NCI-H460 (cell line): Measurements from ENCODE around the gene DPEP3. TPM values are rescaled to one million over a fixed set of nuclear protein-coding genes. Genes with fewer than 3 reads are reported as not detected.
"Not testable (repeated sequence)": the region's sequence is repeated elsewhere in the genome, so short reads cannot be mapped to it uniquely, and the experiment has no call there.

Experiments
- DNase-seq: peaks from one replicate; pipeline ENCODE4 v3.0.0-alpha.2; 2016; ENCODE audit warnings: low read depth; ENCODE audit errors: extremely low read depth
- polyA plus RNA-seq: library from polyadenylated mRNA; depleted of rRNA; stranded (reverse); fragments of >200 nt; gene quantifications from 2 replicates; pipeline ENCODE4 v1.2.3, GENCODE V29; 2014; cell fraction: nucleus; rRNA removed
- total RNA-seq: library from RNA; depleted of rRNA; stranded (reverse); fragments of >200 nt; shearing (Covaris generic); gene quantifications from 2 replicates; pipeline ENCODE4 v1.2.3, GENCODE V29; 2014; rRNA removed

DPEP3 gene
- total RNA-seq = not detected in 2 replicates
- polyA plus RNA-seq = not detected in 2 replicates

GRCh38 chr16:67979955-67980678, at the start of gene DPEP3:
Gene DPEP3 (minus strand): TSS chr16:67980499. CDS start chr16:67980380, 119 bp downstream.
- DNase-seq = no peak

DNA sequence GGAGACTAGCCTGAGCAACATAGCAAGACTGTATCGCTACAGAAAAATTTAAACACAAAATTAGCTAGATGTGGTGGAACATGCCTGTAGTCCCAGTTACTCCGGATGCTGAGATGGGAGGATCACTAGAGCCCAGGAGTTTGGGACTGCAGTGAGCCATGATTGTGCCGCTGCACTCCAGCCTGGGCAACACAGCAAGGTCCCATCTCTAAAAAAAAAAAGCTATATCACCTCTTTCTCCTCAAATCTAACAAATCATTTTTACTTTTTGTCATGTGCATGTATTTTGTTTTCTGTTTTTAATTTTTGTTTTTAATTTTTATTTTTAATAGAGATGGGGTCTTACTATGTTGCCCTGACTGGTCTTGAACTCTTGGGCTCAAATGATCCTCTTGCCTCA, 48.7 kb upstream of the DPEP3 start:
- no peak for DNase-seq

DNA sequence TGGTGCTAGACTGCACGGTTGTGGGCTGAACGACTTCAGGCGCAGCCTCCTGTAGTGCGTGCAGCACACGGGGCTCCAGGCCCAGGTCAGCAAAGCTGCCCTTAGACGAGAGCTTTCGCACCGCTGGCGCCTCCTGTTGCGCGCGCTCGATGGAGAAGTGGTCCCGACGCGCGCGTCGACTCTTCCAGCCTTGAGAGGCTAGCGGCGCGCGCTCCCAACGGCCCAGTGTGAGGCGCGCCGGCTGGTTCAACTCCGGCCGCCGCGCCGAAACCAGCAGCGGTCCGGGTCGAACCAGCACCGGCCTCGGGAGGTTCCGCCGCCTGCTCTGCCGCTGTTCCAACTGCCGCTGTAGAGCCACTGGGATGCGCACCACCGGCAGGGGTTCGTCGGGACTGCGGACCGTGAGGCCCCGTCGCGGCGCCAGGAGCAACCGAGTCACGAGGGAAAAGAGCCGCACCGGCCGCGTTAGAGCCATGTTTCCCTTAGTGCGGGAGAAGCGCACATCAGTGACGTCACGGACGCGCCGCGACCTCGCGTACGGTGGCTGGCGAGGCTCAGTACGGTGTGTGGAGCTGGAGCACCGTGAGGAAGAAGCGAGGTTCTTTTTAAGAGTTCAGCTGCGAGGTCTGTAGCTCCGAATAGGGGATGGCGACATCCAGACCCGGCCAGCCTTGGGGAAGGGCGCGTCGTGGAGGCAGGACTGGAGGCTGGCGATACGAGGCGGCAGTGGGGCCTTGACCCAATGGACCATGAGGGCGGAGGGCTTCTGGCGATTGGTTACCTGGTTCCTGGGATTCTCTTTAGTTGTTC, 42.6 kb upstream of the DPEP3 start, which contains the start of the genes DDX28 and DUS2:
TSS of gene DDX28 (minus strand) at position 505 of the 810 bp plus-strand sequence. CDS start at position 475, 30 bp downstream.
TSS of gene DUS2 (plus strand) at position 557 of the 810 bp plus-strand sequence. CDS start 14,740 bp downstream, outside the sequence.
- peak; percentile 91 for DNase-seq

- no peak for DNase-seq
Measured at GRCh38 chr16:68022278-68022727, 42.0 kb upstream of the DPEP3 start.

- no peak for DNase-seq
Measured at GRCh38 chr16:68021490-68021889, 41.2 kb upstream of the DPEP3 start.

DNA sequence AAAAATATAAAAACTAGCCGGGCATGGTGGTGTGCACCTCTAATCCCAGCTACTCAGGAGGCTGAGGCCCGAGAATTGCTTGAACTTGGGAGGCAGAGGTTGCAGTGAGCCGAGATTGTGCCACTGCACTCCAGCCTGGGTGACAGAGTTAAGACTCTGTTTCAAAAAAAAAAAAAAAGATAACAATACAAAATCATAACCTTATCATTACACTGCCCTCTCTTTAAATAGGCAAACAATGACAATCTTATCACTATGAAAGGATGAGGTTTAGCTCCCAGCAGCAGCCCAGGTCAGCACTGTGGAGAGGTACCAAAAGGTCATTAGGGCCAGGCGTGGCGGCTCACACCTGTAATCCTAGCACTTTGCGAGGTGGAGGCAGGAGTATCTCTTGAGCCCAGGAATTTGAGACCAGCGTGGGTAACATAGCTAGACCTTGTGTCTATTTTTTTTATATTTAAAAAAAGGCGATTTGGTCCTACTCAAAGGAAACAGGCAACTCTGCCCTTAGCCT, 38.9 kb upstream of the DPEP3 start:
- DNase-seq = no peak

GRCh38 chr16:68015681-68016080, 35.4 kb upstream of the DPEP3 start, which contains the start of gene DPEP2NB:
Gene DPEP2NB (minus strand): TSS chr16:68015911. CDS start chr16:68015770, 141 bp downstream.
- DNase-seq = no peak

- no peak for DNase-seq
Measured at GRCh38 chr16:68013440-68013839, 33.1 kb upstream of the DPEP3 start.

GRCh38 chr16:68009872-68010271, 29.6 kb upstream of the DPEP3 start:
- DNase-seq = not testable (repeated sequence)

DNA sequence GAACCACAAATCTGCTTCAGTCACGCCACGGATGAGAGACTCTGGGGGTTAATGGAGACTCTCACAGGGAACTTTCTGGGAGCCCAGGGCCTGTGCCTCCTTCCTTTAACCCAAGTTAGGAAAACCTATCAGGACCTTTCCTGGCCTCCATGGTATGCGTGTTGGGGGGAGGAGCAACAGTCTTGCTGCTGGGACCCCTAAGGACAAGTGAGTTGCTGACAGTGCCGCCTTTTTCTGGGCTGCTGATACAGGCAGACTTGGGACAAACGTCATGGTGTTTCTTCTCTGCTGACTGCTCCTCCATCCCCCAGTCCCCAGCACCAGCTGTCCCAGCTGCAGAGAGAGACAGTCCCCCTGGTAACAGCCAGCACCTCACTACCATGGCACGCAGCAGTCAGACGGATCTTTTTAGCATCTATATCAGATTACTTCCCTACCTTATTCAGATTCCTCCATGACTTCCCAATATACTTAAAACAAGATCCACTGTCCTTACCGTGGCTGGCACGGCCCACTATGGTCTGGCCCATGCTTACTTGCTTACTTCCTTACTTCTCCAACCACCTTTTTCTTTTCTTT, 28.9 kb upstream of the DPEP3 start:
- no peak for DNase-seq

DNA sequence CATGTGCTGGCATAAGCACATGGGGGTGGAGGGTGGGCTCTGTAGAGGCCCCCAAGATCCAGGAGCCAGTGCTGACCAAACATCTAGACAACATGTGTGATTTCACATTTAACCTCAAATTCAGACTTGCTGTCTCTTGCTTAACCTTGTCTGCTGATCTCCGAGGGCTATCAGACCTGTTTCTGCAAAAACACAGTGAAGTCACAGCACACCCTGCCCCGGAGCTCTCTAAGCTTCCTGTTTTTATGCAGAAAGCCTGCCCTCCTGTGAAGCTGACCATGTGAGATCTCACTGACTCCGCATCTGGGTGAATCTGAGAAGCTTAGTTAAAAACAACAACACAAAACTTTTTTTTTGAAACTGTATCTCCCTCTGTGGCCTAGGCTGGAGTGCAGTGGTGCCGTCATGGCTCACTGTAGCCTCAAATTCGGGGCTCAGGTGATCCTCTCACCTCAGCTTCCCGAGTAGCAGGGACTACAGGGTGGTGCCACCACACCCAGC, 25.5 kb upstream of the DPEP3 start:
- no peak for DNase-seq

DNA sequence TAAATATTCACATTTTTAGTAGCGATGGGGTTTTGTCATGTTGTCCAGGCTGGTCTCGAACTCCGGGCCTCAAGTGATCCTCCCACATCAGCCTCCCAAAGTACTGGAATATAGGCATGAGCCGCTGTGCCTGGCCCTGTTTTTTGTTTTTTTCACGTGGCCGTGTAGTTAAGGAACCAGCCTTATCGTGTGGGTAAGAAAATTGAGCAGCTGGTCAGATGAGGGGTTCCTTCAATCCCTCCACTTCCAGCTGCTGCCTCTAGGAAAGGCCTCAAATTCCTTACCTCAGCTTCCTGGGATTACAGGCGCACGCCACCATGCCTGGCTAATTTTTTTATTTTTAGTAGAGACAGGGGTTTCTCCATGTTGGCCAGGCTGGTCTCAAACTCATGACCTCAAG, 24.9 kb upstream of the DPEP3 start:
- DNase-seq = no peak

GRCh38 chr16:68003031-68003430, 22.7 kb upstream of the DPEP3 start:
- DNase-seq = no peak

DNA sequence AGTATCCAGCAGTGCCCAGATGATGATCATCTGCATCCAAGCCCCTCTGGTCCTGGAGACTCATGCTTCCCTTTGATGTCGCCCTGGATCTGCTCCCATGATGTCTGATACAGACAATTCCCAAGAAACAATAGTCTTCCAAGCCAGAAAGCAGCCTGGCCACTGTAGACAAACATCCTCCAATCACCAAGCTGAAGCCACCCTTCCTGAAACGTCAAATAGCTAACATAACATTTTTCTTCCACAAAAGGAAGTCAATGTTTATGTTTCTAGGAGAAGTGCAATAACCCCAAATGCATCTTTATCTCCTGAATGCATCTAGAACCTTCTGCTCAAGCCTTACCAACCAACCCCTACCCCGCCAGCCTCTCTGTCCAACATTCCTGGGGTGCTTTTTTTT, 20.2 kb upstream of the DPEP3 start:
- no peak for DNase-seq

GRCh38 chr16:67999985-68000384, 19.7 kb upstream of the DPEP3 start:
- no peak for DNase-seq

DNA sequence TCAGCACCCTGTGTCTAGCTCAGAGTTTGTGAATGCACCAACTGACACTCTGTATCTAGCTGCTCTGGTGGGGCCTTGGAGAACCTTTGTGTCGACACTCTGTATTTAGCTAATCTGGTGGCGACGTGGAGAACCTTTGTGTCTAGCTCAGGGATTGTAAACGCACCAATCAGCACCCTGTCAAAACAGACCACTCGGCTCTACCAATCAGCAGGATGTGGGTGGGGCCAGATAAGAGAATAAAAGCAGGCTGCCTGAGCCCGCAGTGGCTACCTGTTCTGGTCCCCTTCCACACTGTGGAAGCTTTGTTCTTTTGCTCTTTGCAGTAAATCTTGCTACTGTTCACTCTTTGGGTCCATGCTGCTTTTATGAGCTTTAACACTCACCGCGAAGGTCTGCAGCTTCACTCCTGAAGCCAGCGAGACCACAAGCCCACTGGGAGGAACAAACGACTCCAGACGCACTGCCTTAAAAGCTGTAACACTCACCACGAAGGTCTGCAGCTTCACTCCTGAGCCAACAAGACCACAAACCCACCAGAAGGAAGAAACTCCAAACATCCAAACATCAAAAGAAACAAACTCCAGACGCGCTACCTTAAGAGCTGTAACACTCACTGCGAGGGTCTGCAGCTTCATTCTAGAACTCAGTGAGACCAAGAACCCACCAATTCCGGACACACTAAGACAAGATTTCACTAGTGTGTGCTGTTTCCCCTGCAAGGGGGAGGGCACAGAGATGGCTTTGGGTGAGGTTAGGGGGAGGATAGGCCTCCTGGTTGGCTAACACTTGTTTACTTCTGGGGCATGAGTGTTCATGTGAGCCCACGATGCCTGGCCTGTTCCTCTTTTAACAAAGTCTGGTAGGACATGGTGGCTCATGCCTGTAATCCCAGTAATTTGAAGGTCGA, 18.7 kb upstream of the DPEP3 start, which contains the start of gene DPEP2:
TSS of gene DPEP2 (minus strand) at position 706 of the 910 bp plus-strand sequence. CDS start 6,272 bp downstream, outside the sequence.
- DNase-seq = not testable (repeated sequence)

DNA sequence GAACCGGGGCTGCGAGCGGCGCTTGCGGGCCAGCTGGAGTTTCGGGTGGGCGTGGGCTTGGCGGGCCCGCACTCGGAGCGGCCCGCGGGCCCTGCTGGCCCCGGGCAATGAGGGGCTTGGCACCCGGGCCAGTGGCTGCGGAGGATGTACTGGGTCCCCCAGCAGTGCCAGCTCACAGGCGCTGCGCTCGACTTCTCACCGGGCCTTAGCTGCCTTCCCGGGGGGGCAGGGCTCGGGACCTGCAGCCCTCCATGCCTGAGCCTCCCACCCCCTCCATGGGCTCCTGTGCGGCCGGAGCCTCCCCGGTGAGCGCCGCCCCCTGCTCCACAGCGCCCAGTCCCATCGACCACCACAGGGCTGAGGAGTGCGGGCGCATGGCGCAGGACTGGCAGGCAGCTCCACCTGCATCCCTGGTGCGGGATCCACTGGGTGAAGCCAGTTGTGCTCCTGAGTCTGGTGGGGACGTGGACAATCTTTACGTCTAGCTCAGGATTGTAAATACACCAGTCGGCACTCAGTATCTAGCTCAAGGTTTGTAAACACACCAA, 18.0 kb upstream of the DPEP3 start:
- DNase-seq = not testable (repeated sequence)

DNA sequence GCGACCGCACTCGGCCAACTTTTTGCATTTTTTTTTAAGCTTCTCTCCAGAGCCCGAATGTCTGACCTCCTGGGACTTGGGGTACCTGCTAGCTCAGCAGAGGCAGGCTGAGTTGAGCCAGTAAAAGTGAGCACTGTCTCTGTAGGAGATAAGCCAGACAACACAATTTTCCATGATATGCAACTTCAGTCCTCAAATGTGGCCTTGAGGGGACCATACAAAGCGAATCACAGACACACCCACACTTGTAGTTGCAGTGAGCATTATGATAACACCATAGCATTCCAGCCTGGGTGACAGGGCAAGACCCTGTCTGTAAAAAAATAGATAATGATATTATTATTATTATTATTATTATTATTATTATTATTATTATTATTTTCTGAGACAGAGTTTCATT, 16.4 kb upstream of the DPEP3 start:
- no peak for DNase-seq

DNA sequence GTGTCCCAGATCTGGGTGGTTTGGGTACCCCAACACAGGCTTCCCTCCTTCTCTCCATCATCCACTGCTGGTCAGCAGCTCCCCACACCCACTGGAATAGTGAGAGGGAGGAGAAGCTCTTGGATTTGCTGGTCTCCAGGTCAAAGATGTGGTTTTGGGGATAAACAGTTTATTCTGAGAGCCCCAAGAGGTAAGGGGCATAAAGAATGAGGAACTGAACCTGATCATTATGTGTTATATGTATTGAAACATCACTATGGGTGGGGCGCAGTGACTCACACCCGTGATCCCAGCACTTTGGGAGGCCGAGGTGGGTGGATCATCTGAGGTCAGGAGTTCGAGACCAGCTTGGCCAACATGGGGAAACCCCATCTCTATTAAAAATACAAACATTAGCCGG, 15.1 kb upstream of the DPEP3 start:
- no peak for DNase-seq
